ENCODE measurements around the gene KRTAP19-6.

GRCh38 chr21:30563630-30564029, 22.0 kb upstream of the KRTAP19-6 start:
- TF ChIP-seq EGR1 (IDR thresholded peaks at IDR 0.05; ENCODE audit: low read depth in 2 of 2) = no peak
- TF ChIP-seq GABPA (IDR thresholded peaks at IDR 0.05 in 1 of 2, conservative IDR thresholded peaks at IDR 0.05 in 1 of 2) = no peak
- no peak for TF ChIP-seq CTCF (IDR thresholded peaks at IDR 0.05; ENCODE audit: low read depth, low read length, missing input control)
- no peak for TF ChIP-seq TAF1 (conservative IDR thresholded peaks at IDR 0.05)
